Frontal cortex (tissue), 4 donors: ENCODE results near the gene ANKRD9. TPM values are rescaled to one million over a fixed set of nuclear protein-coding genes. Genes with fewer than 3 reads are reported as not detected.

Source experiments
- DNase-seq, 2 donors: peaks; one replicate each; pipeline ENCODE4 v3.0.0; 2012; ENCODE audit warnings: low spot score in 2 of 2
- FAIRE-seq: peaks from 2 replicates; lab custom pipeline; 2012; peaks lifted over from hg19 to GRCh38; lab: Jason Lieb, UNC
- total RNA-seq: library from RNA; depleted of rRNA; stranded (reverse); fragments of >200 nt; gene quantifications from one replicate; pipeline ENCODE4 v1.2.3, GENCODE V29; 2014
- donor health status: control.
- donor health status: control.
- donor health status: control.

Gene ANKRD9
- total RNA-seq, 1 donor from 2014 or later = 3.7 TPM

DNA sequence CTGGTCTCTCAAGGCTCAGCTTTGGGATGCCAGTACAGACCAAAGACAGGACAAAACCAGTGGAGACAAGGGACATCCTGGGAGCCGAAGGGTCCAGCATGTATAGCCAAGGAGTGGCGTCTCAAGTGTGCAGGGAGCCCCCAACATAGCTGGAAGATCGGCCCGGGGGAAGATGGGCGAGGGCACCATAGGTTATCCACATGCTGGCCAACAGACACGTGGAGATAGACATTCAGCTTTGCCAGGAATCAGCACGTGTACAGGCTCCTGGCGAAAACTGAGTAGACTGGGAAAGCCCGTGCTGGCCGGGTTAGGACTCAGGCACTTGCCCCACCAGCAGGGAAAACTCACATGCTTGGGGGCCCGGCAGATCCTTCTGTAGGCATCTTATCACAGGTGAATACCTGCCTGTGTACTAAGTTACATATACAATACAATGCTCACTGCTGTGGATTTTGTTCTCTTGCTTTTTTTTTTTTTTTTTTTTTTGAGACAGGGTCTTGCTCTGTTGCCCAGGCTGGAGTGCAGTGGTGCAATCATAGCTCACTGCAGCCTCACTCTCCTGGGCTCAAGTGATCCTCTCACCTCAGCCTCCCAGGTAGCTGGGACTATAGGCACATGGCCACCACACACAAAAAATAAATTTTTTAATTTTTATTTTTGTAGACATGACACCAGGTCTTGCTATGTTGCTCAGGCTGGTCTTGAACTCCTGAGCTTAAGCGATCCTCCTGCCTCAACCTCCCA lies 5.6 kb upstream of the ANKRD9 start:
- DNase-seq = no peak
- FAIRE-seq = no peak

DNA sequence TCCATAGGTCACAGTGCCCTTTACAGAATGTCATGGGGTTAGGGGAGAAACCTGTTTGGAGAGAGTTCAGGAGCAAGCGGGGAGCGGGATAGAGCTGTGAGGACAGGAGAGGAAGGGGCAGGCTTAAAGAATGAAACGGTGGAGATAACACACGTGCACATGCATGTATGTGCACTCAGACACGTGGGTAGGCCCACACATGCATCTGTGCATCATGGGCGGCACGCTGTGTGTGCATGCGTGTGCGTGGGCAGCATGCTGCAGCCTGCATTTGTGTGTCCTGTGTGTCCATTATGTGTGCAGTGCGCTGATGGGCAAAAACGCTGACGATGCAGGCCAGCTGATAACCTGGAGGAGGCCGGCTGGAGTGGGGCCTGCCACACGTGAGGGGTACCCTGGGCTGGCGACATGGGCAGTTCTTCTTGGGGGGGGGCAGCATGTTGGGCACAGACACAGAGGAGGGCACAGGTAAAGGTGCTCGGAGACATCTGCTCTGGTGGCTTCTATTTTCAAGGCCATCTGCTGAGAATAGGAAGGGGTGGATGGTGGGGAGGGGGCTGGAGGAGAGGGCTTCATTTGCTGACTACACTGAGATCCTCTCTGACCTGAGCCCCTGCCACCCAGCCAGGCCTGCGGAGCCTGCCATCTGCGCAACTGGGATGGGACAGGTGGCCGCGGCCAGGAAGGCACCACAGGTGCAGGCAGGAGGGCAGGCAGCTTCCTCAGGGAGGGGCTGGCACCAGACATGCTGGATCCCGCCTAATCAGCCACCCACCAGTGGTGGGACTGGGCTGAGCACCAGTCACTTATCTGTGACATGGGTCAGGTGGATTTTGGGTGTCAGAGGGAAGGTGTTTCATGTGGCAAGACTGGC lies 4.6 kb upstream of the ANKRD9 start:
- FAIRE-seq (no peak), DNase-seq (no peak)

DNA sequence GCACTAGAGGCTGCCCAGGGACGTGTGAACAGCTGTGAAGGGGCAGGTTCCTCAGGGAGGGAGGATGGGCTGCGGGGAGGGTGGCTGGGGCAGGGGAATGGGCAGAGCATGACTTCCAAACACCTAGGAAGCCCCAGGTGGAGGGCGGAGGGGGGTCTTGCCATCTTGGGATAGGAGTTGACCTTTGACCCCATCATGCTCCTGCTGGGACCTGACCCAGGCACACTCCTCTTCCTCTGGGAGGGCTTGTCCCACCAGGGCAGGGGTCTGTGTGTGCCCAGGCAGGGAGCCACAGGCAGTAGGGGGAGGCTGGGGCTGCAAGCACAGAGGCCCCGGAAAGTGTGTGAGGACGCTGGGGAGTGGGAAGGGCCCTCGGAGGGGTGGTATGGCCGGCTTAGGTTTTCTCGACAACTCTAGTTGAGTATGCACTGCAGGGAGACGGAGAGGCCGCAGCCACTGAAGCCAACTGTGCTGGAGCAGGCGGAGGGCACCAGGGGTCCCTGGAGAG lies 3.3 kb upstream of the ANKRD9 start:
- DNase-seq = no peak
- no peak for FAIRE-seq

DNA sequence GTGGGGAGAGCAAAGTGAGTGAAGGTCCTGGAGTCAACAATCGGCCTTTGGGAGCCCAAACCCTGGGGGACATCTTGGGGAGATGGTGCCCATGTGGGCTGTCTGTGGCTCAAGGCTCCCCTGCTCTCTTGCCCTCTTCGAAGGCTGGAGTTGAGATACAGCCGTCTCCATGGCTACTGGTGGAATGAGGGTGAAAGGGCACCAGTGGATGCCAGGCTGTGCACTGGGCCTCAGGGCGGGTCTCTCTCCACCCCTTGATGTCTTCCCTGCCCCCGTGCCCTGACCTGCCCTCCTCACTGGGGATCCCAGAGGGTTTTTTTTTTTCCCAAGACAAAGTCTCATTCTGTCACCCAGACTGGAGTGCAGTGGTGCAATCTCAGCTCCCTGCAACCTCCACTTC lies 2.0 kb upstream of the ANKRD9 start:
- DNase-seq (no peak), FAIRE-seq (no peak)

DNA sequence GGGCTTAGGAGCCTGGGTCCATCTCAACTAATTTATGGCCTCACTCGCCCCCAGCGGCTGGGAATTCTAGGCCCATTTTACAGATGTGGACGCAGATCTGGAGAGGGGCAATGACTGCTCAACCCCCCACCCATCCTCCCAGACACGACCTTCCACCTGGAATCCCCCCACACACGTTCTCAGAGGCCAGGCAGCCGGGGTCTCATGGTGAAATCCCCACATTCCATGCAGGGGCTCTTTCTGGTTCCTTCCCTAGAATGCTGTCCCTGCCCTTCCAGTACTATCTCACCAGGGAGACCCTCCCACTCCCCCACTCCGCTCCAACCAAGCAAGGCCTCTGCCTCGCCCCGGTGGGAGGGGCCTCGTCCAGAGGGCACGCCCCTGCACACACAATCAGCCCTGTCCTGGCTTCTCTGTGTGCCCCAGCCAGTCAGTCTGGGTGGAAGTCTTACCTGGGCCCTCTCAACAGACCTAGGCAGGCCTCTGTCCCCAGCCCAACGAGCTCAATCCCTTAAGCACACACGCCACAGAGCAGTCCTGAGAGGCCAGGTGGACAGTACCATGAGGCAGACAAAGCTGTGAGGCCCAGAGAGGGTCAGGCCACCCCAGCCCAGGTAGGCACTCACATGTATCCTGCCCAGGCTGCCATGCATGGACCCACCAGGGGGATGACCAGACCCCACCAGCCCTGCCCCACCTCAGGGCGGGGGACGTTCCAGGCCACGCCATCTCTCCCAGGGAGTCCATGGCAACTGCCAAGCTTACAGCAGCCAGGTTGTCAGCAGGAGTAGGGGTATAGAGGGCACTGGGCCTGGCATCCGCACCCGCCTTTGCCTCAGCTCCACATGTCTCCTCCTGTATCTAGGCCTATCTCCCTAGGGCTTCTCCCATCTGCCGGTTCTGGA lies 1.3 kb upstream of the ANKRD9 start:
- FAIRE-seq = no peak
- no peak for DNase-seq

DNA sequence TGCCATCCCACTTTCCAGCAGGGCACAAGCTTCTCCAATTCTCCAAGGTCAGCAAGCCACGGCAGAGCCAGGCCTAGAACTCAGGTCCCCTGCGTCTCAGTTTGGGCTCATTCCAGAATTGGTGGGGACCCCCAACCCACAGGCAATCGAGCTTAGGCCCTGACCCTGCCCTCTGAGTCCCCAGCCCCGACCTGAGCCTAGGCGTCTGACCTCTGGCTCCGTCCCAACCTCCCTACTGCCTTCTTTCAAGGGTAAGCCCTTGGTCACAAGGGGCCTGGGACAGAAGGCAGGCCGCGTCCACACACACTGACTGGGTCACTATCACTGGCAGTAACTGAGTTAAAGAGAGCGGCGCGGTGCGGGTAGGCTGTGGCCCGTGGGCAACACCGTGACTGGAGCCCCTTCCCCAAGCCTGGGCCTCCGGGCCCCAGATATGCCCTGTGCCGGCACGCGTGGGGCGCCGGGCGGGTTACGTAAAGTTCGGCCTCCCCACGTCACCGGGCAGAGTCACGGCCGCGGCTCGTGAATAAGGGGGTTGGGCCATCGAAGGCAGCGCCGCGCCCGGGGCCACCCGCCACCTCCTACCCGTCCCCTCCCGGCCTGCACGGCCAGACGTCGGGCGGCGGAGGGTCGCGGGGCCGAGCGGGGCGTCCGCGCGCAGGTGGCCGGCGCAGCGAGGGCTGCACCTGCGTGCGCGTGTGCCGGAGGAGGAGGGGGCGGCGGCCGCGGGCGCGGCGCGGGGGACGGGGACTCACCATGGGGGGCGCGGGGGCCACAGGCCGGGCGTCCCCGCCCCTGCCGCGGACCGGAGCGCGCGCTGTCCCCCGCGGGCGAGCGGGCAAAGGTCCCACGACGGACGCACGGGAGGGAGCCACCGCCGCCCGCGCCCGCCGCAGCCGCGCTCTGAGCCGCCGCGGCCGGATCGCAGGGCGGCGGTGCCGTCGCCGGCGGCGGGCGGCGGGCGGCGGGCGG lies 516 bp downstream of the ANKRD9 start:
- no peak for FAIRE-seq
- DNase-seq = peak; percentile 73 to 81

DNA sequence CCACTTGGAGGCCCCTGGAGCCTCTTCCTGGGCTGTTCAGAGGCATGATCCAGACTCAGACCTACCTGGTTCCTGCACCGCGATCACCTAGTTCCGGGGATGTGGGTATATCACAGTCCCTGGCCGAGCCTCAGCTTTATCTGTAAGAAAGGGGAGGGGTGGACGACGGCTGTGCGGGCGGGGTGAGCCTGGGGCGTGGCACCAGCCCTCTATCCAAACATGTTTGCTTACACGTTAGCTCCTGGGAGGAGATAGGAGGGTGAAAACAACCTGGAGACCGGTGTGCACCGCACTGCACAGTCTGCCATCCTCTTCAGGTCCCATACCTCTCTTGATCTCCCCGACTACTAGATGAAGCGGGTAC lies 1.2 kb downstream of the ANKRD9 start:
- no peak for FAIRE-seq
- peak in 1 of 2 donors; percentile 52 for DNase-seq

DNA sequence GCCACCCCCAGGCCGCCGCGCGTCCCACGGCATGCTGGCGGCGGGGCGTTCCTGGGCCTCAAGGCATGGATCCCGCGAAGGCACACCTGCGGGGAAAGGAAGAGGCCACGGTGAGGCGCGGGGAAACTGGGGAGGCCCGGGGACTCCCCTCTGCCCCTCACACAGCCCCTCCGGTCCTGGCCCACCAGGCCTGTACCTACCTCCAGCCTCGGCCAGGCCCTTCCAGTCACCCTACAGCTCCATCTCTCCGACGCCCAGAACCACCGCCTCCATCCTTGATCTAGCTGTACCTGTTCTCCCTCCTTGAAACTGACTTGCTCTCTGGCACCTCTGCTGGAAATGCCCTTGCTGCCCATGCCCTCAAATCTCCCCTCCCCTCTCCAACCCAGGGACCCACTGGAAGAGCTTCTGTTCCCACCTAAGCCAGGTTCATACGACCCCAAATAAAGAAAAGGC lies 1.7 kb downstream of the ANKRD9 start:
- DNase-seq = peak in 1 of 2 donors; percentile 42
- no peak for FAIRE-seq

DNA sequence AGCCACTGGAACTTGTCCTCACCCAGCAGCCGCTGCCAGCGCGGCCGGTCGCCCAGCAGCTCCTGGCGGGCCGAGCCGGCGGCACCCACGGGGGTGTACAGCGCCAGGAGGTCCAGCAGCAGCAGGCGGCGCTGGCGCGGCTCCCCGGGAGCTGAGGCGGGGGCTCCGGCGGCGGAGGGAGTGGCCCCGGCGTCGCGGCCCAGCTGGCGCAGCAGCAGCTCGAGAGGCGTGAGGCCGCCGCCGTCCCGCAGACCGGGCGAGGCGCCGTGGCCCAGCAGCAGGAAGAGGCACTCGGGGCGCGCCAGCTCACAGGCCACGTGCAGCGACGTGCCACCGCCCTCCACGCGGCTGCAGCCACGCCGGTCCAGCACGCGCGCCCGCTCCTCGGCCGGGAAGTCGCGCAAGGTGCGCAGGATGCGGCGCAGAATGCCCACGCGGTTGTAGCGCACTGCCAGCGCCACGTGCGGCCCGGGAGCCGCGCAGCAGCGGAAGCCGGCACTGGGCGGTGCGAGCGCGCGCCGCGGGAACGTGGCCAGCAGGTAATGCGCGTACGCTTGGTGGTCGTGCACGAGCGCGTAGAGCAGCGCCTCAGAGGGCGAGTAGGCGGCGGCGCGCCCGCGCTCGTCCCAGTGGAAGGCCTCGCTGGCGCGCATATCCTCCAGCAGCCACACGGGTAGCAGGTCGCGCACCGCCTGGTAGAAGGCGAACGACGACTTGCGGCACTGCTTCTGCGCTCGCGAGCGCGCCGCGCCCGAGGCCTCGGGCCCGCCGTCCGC lies 2.3 kb downstream of the ANKRD9 start:
- DNase-seq = peak in 1 of 2 donors; percentile 32

DNA sequence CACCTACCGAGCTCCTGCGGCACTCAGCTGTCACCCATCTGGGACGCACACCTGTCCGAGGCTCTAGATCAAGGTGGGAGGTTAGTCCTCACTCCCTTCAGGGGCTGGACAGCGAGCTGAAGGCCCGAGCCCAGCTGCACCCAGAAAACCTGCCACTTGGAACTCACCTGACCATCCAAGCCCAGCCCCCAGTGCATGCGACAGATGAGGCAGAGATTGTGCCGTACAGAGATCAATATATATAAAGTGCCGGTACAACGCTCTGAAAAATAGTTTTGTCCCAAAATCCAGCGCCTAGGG lies 3.0 kb downstream of the ANKRD9 start:
- DNase-seq = peak in 1 of 2 donors; percentile 24
- FAIRE-seq = no peak

More for the DNA sequence above, 2.3 kb downstream of the ANKRD9 start:
- no peak for FAIRE-seq

DNA sequence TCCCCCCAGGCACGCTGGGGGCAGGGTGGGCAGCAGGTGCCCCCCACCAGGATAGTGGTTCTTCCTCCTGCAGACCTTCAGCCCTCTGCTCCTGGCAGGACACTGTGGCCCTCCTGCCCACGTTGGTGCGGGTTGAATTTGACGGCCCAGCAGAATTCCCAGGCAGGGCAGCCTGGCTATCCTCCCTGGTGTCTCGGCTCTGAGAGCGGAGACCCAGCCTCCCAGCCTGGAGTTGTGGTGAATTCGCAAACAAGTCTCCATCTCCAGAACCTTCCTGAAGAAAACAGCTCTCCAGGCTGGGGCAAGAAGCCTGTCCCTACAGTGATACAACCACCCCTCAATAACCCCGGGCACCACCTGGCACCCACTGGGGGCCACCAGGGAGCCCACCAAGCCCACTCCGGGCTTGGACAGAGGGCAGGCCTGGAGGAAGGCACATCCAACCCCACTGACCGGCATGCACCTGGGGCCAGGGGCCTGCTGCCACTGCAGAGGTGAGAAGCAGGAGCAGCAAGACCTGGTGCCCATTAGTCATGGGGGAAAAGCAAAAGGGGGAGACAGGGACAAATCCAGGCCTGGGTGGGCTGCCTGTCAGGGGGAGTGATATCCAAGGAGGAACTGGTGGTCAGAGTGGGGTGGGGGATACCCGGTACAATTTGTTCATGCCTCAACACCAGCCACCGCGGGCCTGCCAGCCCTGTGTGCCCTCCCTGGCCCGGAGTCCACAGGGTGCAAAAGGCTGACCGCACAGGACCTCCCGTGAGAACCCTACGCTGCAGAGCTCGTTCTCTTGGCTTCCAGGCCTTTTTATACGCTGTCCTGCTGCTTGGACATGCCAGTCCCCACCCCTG lies 3.6 kb downstream of the ANKRD9 start:
- peak in 1 of 2 donors; percentile 12 for DNase-seq
- FAIRE-seq = no peak

DNA sequence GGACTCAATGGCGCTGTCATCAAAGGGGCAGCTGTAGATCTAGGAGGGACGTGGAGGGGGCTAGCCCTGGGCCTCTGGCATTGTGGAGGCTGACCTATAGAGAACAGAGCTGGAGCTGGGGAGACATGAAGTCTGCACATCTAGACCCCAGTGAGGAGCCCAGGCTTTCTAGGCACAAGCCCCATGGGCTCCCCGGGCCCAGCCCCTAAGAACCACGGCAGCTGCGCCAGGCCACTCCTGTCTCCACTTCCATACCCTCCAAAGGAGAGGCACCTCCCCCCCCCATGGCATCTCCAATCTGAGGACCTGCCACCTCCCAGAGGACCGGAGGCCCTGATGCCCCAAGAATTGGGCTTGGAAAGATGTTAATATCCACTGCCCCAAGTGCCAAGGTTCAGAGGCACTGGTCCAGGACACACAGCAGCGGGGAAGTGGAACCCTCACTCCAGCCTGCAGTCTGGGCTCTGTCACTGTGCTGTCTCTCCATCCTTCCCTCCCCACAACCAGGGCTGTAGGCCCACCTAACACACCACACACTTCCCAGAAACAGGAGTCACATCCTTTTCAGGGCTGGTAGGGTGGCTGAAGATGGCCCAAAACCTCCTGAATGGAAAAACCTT lies 4.5 kb downstream of the ANKRD9 start:
- FAIRE-seq (no peak), DNase-seq (no peak)

DNA sequence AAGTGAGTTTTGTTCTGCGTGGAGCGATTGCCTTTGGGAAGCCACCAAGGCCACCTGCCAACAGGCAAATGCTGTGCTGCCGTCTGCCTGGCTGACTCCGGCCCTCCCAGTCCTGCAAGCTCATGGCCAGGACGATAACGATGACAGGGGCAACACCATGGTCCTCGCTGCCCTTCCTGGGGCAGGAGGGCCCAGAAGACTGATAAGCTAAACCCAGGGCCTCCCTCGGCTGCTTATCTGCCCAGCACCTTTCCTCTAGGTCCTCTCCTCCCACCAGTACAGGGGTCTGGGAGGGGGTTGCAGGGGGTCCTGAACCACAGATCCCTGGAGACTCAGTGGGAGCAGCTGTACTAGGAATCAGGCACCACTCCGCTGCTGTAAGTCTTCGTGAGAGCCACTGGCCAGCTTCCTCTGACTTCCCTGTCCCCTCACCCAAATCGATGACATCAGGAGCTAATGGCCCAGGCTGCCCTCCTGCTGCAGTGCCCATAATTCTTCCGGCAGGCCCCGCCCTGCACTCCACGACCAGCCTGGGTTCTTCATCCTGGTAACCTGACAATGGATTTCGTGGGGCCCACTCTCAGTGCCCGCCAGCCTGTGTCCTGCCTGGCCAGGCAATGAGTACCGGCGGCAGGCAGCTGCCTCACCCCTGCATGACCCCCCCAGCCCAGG lies 5.1 kb downstream of the ANKRD9 start:
- peak in 1 of 2 donors; percentile 22 for DNase-seq
- FAIRE-seq = no peak

DNA sequence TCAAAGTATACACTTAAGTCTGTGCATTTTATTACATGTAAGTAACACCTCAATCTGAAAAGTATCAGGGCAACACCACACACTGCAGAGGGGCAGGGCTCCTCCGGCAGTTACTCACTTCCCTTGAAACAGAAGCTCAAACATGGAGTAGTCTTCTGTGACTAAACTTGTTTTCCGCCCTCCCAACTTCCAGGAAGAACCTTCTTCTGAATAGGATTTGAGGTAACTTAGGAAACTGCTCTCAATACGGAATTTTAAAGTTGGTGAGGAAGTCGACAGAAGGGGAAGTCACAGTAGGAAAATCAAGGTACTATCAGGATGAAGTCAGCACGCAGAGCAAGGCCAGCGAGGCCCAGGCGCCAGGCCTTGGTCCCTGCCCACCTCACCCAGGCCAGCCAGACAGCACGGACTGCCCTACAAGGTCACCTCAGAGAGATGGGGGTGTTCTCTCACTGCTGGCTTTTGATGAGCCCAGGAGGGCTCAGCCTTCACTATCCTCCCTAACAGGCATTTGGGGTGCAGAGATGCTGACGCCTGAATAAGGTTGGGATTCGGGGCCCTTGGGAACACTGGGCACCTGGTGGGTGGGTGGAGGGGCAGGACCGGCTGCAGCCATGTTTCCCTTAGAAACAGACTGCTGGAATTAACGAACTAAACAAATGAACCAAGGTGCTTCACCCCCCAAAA lies 5.8 kb downstream of the ANKRD9 start:
- DNase-seq (peak in 1 of 2 donors; percentile 23), FAIRE-seq (no peak)

DNA sequence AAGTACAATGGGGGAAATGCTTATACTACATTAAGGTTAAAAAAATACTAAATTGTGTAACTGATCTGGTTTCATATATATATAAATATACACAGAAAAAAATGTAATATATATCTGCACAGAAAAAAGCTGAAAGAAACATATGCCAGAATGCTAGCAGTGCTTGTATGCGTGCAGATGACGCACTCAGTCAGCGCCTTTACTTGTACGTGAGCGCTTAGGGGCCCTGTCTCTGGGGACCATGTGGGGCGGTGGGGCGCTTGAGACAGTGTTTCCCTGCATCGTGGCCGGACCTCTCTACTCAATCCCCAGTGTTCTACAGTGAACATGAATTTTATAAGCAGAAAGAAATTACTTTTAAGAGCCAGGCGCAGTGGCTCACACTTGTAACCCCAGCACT lies 7.0 kb downstream of the ANKRD9 start:
- DNase-seq = no peak
- FAIRE-seq = no peak
